MM.1S (cell line): ENCODE data around the gene IL19.

Source experiments
- DNase-seq: peaks from one replicate; pipeline ENCODE4 v3.0.0-alpha.2; 2015
- H2AFZ ChIP-seq: fragments of 300-600 bp; sonication (generic); 2 replicates; pipeline ENCODE4 v1.6.0; 2016; ENCODE audit warnings: antibody characterized with exemption, low read length
- H3F3A ChIP-seq: fragments of 300-600 bp; sonication (generic); 2 replicates; pipeline ENCODE4 v1.6.1; 2016; ENCODE audit warnings: mild to moderate bottlenecking, antibody characterized with exemption, low read length, moderate library complexity, mixed read lengths; ENCODE audit not compliant: insufficient read depth
- H3K27ac ChIP-seq: fragments of 300-600 bp; sonication (generic); 2 replicates; pipeline ENCODE4 v1.5.1; 2016; ENCODE audit warnings: mild to moderate bottlenecking, low read length
- H3K27me3 ChIP-seq: fragments of 300-600 bp; sonication (generic); replicated peaks from 2 replicates; pipeline ENCODE4 v1.6.0; 2016; ENCODE audit warnings: low read length; ENCODE audit not compliant: insufficient read depth
- H3K36me3 ChIP-seq: fragments of 300-600 bp; sonication (generic); replicated peaks from 2 replicates; pipeline ENCODE4 v1.6.1; 2016; ENCODE audit warnings: mild to moderate bottlenecking, low read length, mixed read lengths; ENCODE audit not compliant: insufficient read depth
- H3K4me1 ChIP-seq: fragments of 300-600 bp; sonication (generic); 2 replicates; pipeline ENCODE4 v1.6.1; 2016; ENCODE audit warnings: low read length, mixed read lengths
- H3K4me2 ChIP-seq: fragments of 300-600 bp; sonication (generic); 2 replicates; pipeline ENCODE4 v1.6.0; 2016; ENCODE audit warnings: low read depth, low read length
- H3K4me3 ChIP-seq: fragments of 300-600 bp; sonication (generic); 2 replicates; pipeline ENCODE4 v1.5.1; 2016; ENCODE audit warnings: low read length, mixed read lengths
- H3K79me2 ChIP-seq: fragments of 300-600 bp; sonication (generic); 2 replicates; pipeline ENCODE4 v1.6.1; 2016; ENCODE audit warnings: mixed run types, low read length, mixed read lengths
- H3K9ac ChIP-seq: fragments of 300-600 bp; sonication (generic); 2 replicates; pipeline ENCODE4 v1.6.1; 2016; ENCODE audit warnings: low read length, mixed read lengths
- H3K9me2 ChIP-seq: fragments of 300-600 bp; sonication (generic); replicated peaks from 2 replicates; pipeline ENCODE4 v1.6.1; 2016; ENCODE audit warnings: mild to moderate bottlenecking, low read length, mixed read lengths; ENCODE audit not compliant: insufficient read depth
- H3K9me3 ChIP-seq: fragments of 300-600 bp; sonication (generic); replicated peaks from 2 replicates; pipeline ENCODE4 v1.6.1; 2016; ENCODE audit warnings: mild to moderate bottlenecking, low read length, mixed read lengths; ENCODE audit not compliant: insufficient read depth
- H4K20me1 ChIP-seq: fragments of 300-600 bp; sonication (generic); 2 replicates; pipeline ENCODE4 v1.6.1; 2016; ENCODE audit warnings: mild to moderate bottlenecking, low read length, moderate library complexity, mixed read lengths; ENCODE audit not compliant: insufficient read depth
- EZH2 ChIP-seq: fragments of 300-600 bp; sonication (generic); optimal IDR thresholded peaks from 2 replicates; pipeline ENCODE3; 2017; ENCODE audit warnings: low read depth, mild to moderate bottlenecking, antibody characterized with exemption, low read length, mixed read lengths
- EZH2phosphoT487 ChIP-seq: fragments of 300-600 bp; sonication (generic); IDR thresholded peaks from 2 replicates; pipeline ENCODE4 v1.6.1; 2018; ENCODE audit warnings: antibody characterized with exemption, low read length
- TF ChIP-seq, protein P1 (sequence below): fragments of 300-600 bp; sonication (generic); IDR thresholded peaks from 2 replicates; pipeline ENCODE4 v1.5.1; 2016; ENCODE audit warnings: antibody characterized with exemption, low read length, mixed read lengths

Gene IL19

DNA sequence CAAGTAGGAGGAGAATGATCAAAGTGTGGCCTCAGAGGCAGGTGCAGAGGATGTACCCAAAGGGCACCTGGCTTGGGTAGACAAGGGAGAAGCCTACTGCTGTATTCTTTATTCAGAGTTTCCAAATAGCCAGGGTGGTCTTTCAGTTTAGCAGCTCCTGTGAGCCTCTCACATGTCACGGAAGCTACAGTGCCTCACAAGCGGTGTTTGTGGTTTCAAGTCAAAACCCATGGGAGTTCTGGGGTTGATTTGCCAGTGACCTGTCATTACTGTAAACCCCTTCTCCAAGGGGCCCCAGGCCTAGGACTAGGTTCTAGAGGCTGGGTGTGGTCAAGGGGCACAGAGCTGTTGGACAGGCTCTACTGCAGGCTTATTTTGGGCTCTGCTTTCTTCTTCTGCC lies 11.9 kb downstream of the IL19 start:
- Histone ChIP-seq H3K4me2 (no peak overlapping the region), H3K27ac (peak overlapping the region; percentile 45; the same call in 1 of the 2 replicates), H4K20me1 (no peaks in the 10 kb centered on the region), H3K4me3 (no peak overlapping the region), H3K79me2 (no peaks in the 10 kb centered on the region), H3K9ac (no peak overlapping the region), H3K4me1 (peaks cover 36% of the 10 kb centered on the region), H3K9me2 (no peaks in the 10 kb centered on the region), H2AFZ (no peak overlapping the region), H3F3A (peaks cover 16% of the 10 kb centered on the region), H3K36me3 (no peaks in the 10 kb centered on the region), H3K27me3 (no peaks in the 10 kb centered on the region), H3K9me3 (no peaks in the 10 kb centered on the region)
- TF ChIP-seq EZH2 = no peak
- TF ChIP-seq EZH2phosphoT487 = no peak
- TF ChIP-seq, protein P1, sequence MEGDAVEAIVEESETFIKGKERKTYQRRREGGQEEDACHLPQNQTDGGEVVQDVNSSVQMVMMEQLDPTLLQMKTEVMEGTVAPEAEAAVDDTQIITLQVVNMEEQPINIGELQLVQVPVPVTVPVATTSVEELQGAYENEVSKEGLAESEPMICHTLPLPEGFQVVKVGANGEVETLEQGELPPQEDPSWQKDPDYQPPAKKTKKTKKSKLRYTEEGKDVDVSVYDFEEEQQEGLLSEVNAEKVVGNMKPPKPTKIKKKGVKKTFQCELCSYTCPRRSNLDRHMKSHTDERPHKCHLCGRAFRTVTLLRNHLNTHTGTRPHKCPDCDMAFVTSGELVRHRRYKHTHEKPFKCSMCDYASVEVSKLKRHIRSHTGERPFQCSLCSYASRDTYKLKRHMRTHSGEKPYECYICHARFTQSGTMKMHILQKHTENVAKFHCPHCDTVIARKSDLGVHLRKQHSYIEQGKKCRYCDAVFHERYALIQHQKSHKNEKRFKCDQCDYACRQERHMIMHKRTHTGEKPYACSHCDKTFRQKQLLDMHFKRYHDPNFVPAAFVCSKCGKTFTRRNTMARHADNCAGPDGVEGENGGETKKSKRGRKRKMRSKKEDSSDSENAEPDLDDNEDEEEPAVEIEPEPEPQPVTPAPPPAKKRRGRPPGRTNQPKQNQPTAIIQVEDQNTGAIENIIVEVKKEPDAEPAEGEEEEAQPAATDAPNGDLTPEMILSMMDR = no peak
- DNase-seq = peak; percentile 76

DNA sequence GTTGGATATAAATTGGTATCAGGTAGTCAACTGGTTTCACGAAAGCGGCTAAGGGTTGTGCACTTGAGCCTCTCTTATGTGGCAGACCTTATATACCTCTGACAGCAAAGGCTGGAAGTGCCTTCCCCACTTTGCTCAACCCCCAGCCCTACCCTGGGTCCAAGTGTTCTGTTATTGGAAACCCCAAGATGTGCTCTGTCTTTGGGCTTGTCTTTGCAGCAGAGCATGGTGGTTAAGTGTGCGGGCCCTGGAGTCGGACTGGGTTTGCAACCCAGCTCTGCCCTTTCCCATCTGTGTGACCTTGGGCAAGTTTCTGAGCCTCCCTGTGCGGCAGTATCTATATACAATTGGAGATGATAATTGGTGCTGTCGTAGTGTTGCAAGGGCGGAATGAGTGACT lies 12.9 kb downstream of the IL19 start:
- no peaks in the 10 kb centered on the region for H3K27me3 ChIP-seq
- peak overlapping the region; percentile 88 for H3K27ac ChIP-seq
- H3K4me1 ChIP-seq = peaks cover 36% of the 10 kb centered on the region
- no peaks in the 10 kb centered on the region for H3K36me3 ChIP-seq
- 0 out of 2 replicates have a peak overlapping the region, but pooled peaks have one; percentile 57 for H3K9ac ChIP-seq
- no peaks in the 10 kb centered on the region for H3K79me2 ChIP-seq
- peak overlapping the region; percentile 64 for H3K4me2 ChIP-seq
- H3F3A ChIP-seq = peaks cover 16% of the 10 kb centered on the region
- no peaks in the 10 kb centered on the region for H3K9me2 ChIP-seq
- peak overlapping the region; percentile 43 for H2AFZ ChIP-seq
- TF ChIP-seq EZH2 (no peak), EZH2phosphoT487 (no peak)
- TF ChIP-seq, protein P1 = no peak
- no peaks in the 10 kb centered on the region for H3K9me3 ChIP-seq
- DNase-seq = no peak
- H3K4me3 ChIP-seq = 0 out of 2 replicates have a peak overlapping the region, but pooled peaks have one; percentile 12
- H4K20me1 ChIP-seq = no peaks in the 10 kb centered on the region

DNA sequence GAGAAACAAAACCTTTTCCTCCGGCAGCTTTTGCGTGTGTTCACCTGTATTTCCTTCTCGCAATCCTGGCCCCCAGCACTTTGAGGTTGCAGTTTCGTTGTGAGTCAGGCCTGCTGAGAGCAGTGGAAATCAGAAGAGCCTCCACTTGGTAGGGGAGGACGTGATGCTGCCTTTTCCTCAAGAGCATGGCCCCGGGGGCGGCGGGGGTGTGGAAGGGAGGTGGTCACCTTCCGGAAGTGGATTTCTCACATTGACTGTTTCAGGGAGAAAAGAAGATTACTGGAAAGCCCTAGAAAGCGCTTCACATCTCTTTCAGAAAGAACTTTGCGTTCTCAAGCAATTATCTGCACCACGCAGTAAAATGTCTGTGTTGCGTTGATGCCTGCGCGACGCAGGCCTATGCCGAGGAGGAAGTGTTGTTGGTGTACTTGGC lies 13.9 kb downstream of the IL19 start:
- Histone ChIP-seq H2AFZ (peak overlapping the region; percentile 43), H3K27me3 (no peaks in the 10 kb centered on the region), H3K27ac (peak overlapping the region; percentile 88)

More for the DNA sequence above, 13.9 kb downstream of the IL19 start:
- peak; percentile 97 for DNase-seq
- Histone ChIP-seq H3K4me3 (0 out of 2 replicates have a peak overlapping the region, but pooled peaks have one; percentile 2), H3K9me3 (no peaks in the 10 kb centered on the region), H3K9ac (peak overlapping the region; percentile 57), H3K36me3 (no peaks in the 10 kb centered on the region), H3K9me2 (no peaks in the 10 kb centered on the region), H3K4me1 (peaks cover 36% of the 10 kb centered on the region), H4K20me1 (no peaks in the 10 kb centered on the region), H3F3A (peaks cover 16% of the 10 kb centered on the region), H3K79me2 (no peaks in the 10 kb centered on the region), H3K4me2 (peak overlapping the region; percentile 64)
- TF ChIP-seq EZH2 (no peak), EZH2phosphoT487 (no peak)
- TF ChIP-seq, protein P1 = no peak
